Esophagus squamous epithelium (tissue), 4 donors: Measurements from ENCODE around the gene PGAP6.
"Not testable (repeated sequence)": the region's sequence is repeated elsewhere in the genome, so short reads cannot be mapped to it uniquely, and the experiment has no call there.

Experiments
- POLR2A ChIP-seq, 4 donors: fragments of 450-650 bp; IDR thresholded peaks; one replicate each; pipeline ENCODE4 v1.6.1; 2017; ENCODE audit warnings: antibody characterized with exemption in 4 of 4, mild to moderate bottlenecking in 4 of 4, moderate library complexity in 3 of 4
- TF ChIP-seq, protein P1 (sequence below), 6 experiments: fragments of 450-650 bp in 4 of 6; fragments of 200-600 bp in 2 of 6; sonication (generic) in 2 of 6; IDR thresholded peaks; one replicate each; pipeline ENCODE4 v1.5.1; 2016 to 2019; ENCODE audit warnings: antibody characterized with exemption in 6 of 6, mild to moderate bottlenecking in 4 of 6, moderate library complexity in 4 of 6

DNA sequence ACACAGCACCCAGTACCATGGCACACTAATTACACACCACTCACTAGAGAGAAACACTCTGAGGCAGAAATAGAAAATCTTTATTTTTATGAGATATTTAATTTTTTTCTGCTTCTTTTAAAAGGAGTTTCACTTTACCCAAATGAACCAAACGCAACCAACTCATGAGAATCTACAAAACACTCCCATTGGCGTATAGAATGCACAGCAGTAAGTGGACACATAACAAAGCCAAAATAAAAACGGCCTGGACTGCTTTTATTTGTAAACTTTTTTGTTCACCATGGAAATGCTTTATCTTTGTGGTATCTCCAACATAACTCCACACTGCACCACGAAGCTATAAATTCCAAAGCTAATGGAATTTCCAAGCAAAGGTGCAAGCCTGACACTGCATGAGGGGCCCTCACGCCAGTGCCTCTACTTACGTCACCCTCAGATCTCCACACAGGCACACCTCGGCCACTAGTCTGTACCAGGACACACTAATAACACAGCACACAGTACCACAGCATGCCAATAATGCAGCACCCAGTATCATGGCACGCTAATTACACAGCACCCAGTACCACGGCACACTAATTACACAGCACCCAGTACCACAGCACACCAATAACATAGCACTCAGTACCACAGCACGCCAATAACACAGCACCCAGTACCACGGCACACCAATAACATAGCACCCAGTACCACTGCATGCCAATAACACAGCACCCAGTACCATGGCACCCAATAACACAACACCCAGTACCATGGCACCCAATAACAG, 46.7 kb downstream of the PGAP6 start:
- TF ChIP-seq, protein P1, sequence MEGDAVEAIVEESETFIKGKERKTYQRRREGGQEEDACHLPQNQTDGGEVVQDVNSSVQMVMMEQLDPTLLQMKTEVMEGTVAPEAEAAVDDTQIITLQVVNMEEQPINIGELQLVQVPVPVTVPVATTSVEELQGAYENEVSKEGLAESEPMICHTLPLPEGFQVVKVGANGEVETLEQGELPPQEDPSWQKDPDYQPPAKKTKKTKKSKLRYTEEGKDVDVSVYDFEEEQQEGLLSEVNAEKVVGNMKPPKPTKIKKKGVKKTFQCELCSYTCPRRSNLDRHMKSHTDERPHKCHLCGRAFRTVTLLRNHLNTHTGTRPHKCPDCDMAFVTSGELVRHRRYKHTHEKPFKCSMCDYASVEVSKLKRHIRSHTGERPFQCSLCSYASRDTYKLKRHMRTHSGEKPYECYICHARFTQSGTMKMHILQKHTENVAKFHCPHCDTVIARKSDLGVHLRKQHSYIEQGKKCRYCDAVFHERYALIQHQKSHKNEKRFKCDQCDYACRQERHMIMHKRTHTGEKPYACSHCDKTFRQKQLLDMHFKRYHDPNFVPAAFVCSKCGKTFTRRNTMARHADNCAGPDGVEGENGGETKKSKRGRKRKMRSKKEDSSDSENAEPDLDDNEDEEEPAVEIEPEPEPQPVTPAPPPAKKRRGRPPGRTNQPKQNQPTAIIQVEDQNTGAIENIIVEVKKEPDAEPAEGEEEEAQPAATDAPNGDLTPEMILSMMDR (IDR thresholded peaks at IDR 0.05), result not testable (repeated sequence)
- not testable (repeated sequence) for TF ChIP-seq POLR2A (IDR thresholded peaks at IDR 0.05)
